Inferior parietal cortex (tissue), 1 donor: ENCODE data around the gene SNPH.

Experiments used
- DNase-seq: peaks from one replicate; pipeline ENCODE4 v3.0.0-alpha.2; 2016; ENCODE audit errors: extremely low spot score

The SNPH gene

GRCh38 chr20:1265226-1265915, 723 bp upstream of the SNPH start:
- no peak for DNase-seq

- DNase-seq, result no peak
Observed at GRCh38 chr20:1265916-1266166, 253 bp upstream of the SNPH start.

GRCh38 chr20:1267161-1267560, 1.1 kb downstream of the SNPH start:
- no peak for DNase-seq

DNA sequence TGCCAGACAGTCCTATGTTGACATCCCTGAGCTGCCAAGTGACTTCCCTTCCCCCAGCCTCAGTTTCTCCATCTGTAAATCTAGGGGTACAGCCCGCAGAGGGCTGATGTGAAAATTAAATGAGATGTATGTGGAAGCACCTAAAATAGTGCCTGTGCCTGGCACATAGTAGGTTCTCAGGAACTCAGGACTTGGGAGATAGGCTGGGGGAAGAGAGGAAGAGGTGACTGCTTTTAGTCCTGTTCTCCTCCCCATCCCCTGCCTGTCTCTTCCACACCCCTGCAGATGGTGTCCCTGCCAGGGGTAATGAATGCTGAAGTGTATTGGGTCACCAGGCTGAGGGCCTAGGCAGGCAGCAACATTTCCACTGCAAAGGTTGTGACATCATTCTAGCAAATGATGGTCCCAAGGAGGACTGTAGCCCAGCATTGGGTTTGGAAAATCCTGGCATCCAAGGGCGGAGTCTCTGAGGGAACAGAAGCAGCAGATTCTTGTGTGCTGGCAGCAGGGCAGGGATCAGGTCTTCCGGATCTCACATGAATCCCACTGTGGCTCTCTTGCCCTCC, 1.8 kb downstream of the SNPH start:
- DNase-seq, result no peak

GRCh38 chr20:1269235-1269634, 3.1 kb downstream of the SNPH start:
- no peak for DNase-seq

GRCh38 chr20:1269850-1270249, 3.8 kb downstream of the SNPH start:
- no peak for DNase-seq

DNA sequence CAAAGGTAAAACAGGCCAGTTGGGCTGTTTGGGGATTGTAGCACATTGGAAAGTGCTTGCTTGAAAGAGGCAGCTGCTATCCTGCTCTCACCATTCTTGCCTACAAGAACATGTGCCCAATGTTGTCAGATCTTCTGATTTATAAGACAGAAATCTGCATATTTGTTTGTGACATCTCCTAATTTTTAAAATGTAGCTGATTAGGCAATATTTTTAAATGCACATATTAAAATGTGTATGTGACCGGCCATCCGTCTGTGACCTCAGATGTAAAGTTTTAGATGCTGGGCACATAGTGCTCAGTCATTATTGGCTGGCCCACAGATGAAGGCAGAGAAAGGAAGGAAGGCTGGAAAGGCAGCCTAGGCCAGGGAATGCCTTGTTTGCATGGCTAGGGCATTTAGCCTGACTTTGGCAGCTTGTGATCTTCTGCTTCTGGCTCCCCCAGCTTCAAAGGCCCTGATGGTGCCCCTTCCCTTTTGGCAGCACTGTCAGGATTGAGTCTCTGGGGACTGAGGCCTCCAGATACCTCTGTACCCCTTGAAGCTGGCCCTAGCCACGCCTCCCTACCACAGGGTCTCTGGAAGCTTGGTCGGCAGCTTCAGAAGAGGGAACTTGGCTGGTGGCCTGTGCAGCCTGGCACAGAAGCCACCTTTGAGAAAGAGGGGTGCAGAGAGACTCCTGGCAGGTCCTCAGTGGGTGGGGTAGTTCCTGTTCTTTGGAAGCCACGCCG, 6.4 kb downstream of the SNPH start:
- no peak for DNase-seq

DNA sequence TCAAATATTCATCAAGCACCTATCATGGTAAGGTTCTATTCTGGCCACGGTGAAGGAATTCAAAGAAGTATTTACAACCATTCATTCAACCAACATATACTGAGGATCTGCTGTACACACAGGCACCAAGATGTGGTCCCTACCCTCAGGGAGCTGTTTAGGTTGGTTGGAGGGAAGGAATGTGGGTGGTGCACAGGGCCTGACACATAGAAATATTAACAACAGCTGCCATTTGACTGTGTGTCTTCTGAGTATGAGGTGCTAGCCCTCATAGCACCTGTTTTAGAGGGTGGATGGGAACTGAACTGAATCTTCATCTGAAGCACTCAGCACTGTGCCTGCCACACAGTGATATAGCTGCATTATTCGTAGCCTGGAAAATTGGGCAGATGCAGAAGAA, 7.3 kb downstream of the SNPH start:
- no peak for DNase-seq

GRCh38 chr20:1274485-1275311, 8.6 kb downstream of the SNPH start:
- no peak for DNase-seq

- no peak for DNase-seq
Observed at GRCh38 chr20:1275919-1276318, 9.8 kb downstream of the SNPH start.

DNA sequence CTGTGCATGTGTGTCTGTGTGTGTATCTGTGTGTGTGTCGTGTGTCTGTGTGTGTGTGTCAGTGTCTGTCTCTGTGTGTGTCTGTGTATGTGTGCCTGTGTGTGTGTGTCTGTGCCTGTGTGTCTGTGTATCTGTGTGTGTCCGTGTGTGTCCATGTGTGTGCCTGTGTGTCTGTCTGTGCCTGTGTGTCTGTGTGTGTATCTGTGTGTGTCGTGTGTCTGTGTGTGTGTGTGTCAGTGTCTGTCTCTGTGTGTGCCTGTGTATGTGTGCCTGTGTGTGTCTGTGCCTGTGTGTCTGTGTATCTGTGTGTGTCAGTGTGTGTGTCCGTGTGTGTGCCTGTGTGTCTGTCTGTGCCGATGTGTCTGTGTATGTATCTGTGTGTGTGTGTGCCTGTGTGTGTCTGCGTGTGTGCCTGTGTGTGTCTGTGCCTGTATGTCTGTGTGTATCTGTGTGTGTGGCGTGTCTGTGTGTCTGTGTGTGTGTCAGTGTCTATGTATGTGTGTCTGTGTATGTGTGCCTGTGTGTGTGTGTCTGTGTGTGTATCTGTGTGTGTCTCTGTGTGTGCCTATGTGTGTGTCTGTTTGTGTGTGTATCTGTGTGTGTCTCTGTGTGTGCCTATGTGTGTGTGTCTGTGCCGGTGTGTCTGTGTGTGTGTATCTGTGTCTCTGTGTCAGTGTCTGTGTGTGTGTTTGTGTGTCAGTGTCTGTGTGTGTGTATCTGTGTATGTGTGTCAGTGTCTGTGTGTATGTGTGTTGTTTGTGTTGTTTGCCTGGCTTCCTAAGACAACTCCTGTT, 11.6 kb downstream of the SNPH start:
- no peak for DNase-seq

DNA sequence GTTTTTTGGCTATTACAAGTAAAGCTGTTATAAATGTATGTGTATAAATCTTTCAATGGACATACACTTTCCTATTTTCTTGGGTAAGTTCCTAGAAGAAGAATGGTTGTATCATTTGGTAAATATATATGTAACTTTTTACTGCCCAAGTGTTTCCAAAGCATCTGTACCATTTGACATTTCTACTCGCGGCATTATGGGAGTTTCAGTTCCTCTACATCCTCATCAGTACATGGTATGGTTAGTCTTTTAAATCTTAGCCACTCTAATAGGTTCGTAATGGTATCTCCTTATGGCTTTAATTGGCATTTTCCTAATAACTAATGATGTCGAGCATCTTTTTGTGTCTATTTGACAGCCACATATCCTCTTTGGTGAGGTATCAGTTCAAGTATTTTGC, 12.9 kb downstream of the SNPH start:
- no peak for DNase-seq

- no peak for DNase-seq
Observed at GRCh38 chr20:1280195-1281102, 14.4 kb downstream of the SNPH start.

DNA sequence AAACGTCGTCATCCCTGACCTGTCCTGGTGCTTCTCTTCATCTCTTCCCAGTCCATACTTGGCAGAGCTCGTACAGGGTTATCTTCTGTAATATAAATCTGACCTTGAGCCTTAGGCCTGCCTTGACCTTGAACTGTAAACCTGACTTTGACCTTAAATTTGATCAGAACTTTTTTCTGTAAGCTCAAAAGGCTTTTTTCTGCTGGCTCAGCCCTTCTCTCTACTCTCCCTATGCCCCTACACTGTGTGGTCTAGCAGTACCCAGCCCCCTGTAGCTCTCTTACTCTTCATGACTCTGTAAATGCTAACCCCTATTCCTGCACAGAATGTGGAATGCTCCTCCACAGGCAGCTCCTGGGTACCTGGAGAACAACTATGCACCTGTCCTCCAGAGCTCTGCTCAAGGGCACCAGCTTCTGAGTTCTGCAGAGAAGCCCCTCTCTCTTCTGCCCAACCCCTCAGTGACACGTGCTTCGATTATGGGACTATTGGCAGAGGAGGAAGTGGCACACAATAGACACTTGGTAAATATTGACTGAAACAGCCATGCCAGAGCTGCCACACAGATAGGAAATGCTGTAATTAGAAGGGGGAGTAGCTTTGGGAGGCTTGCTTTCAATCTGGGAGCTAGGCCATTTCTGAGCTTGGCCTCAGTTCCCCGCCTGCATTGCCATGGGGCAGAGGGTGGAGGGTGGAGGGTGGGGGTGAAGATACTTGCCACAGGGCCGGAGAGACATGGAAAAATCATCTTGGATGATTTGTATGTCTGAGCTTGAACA, 15.4 kb downstream of the SNPH start:
- no peak for DNase-seq

- no peak for DNase-seq
Observed at GRCh38 chr20:1282966-1283365, 16.9 kb downstream of the SNPH start.

DNA sequence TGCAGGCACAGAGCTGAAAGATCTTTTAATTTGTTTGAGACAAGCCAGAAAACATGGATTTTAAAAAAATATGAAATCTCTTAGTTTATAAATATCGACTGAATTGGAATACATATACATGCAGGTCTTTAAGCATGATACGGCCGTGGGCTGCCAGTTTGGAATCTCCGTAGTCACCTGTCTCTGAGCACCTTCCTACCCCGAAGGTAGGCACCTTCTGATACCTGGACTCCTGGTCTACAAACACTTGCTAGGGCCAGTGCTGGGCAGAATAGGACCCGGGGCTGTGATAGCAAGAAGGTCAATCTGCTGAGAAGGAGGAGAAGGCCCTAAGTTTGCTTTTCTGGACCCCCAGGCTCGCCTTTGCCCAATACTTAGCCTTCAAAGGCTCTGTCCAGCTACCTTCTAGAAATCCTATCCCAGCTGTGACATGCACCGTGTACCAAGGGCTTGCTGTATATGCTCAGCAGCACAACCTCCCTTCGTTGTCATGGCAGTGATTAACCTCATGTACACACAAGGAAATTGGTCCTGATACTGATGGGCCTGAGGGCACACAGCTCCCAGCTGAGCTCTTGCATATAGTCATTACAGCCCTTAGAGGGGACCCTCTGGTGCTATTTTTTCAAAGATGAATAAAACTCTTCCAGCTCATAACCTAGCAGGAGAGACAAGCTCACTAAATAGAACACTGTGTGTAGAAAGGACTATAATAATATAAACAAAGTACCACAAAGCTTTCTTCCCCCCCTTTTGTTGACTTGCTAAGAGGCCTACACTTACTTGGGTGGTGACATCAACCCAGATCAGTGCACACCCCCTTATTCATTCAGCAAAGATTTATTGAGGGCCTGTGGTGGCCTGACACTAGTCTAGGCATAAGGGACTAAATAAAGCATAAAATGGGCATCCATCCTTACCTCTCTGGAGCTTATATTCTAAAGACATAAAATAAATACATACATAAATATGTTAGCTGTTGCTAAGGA, 17.7 kb downstream of the SNPH start:
- DNase-seq, result no peak

GRCh38 chr20:1286267-1287024, 20.4 kb downstream of the SNPH start:
- no peak for DNase-seq

DNA sequence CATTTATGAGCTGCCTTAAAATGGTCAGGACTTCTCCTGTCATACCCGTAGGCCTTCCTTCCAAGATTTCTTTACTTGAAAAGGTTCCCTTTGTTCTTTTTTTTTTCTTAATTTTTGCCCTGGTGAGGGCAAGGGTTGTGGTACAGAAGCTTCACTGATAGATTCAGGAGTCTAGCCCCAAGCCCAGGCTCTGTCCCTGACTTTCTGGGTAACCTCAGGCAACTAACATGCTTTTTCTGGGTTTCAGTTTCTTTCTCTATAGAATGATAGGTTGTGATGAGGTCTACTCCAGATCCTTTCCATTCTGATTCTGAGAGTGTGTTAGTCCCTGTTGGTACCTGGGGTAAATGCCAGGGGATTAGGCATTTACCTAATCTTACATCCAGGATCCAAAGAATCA, 21.2 kb downstream of the SNPH start:
- DNase-seq, result no peak
